Testis (tissue), 3 donors: ENCODE results near the gene ZNF654. TPM values are rescaled to one million over a fixed set of nuclear protein-coding genes. Genes with fewer than 3 reads are reported as not detected.

Source experiments
- DNase-seq: peaks from one replicate; pipeline ENCODE4 v3.0.0-alpha.2; 2019
- H3K27ac ChIP-seq, 2 donors: fragments of 200-600 bp; sonication (generic); one replicate each; pipeline ENCODE4 v1.5.1; 2019
- H3K27me3 ChIP-seq: fragments of 200-600 bp; sonication (generic); one replicate; pipeline ENCODE4 v1.5.1; 2019
- H3K36me3 ChIP-seq: fragments of 200-600 bp; sonication (generic); one replicate; pipeline ENCODE4 v1.5.1; 2017; ENCODE audit warnings: low read depth; ENCODE audit errors: missing control alignments
- H3K4me1 ChIP-seq: fragments of 200-600 bp; sonication (generic); one replicate; pipeline ENCODE4 v1.5.1; 2019
- H3K4me3 ChIP-seq, 2 donors: fragments of 200-600 bp; sonication (generic); one replicate each; pipeline ENCODE4 v1.5.1; 2017 to 2019
- H3K9me3 ChIP-seq: fragments of 200-600 bp; sonication (generic); one replicate; pipeline ENCODE4 v1.5.1; 2017
- CTCF ChIP-seq, 3 experiments: fragments of 450-650 bp in 2 of 3; fragments of 200-600 bp in 1 of 3; sonication (generic) in 1 of 3; IDR thresholded peaks; one replicate each; pipeline ENCODE4 v1.5.1; 2016 to 2019; ENCODE audit warnings: antibody characterized with exemption in 3 of 3, mild to moderate bottlenecking in 2 of 3, moderate library complexity in 1 of 3
- POLR2A ChIP-seq: fragments of 450-650 bp; IDR thresholded peaks from one replicate; pipeline ENCODE4 v1.6.1; 2017; ENCODE audit warnings: antibody characterized with exemption, mild to moderate bottlenecking, moderate library complexity
- WGBS, 2 donors: methylation state at CpG; one replicate each; pipeline ENCODE4 v1.1.5; 2018; 5-methylcytosine and 5-hydroxymethylcytosine counted together
- intact Hi-C: fragments of 100-400 bp; cut with DNase I; formaldehyde crosslinking; loops from one replicate; pipeline ENCODE4 v1.15.1; 2023; ENCODE audit warnings: low total_unique reads
- polyA plus RNA-seq: library from polyadenylated mRNA; stranded (reverse); fragments of 350-450 nt; fragmentation: Illumina TruSeq; extraction: RNeasy Lipid Tissue Mini Kit (QIAGEN cat#74804); gene quantifications from one replicate; pipeline ENCODE4 v1.2.3, GENCODE V29; 2014; ENCODE audit warnings: low read depth, low replicate concordance; ENCODE audit not compliant: insufficient read depth
- total RNA-seq, 2 donors: library from RNA; depleted of rRNA; stranded (reverse); fragments of >200 nt; gene quantifications; one replicate each; pipeline ENCODE4 v1.2.3, GENCODE V29; 2016

Gene ZNF654
- total and polyA plus RNA-seq, 3 donors from 2014 or later: 11.3 to 19.6 (median 17.0) TPM

DNA sequence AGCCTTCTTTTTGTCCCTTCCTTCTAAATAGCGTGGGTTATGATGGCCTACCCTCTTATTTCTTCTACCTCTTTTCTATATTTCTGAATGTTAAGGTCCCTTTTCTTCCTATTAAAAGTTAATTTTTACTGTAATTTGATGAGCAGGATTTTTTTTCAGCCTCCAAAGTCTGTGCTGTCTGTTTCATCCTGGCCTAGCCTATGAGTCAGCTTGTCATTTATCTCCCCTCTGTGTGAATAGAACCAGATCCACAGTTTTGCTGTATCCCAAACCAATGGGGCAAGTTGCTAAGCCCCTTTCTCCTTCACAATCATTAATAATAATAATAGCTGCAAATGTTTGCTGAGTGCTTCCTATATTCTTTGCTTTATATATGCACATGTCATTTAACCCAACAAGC is 72.6 kb downstream of the ZNF654 start:
- TF ChIP-seq POLR2A: no peak
- TF ChIP-seq CTCF (IDR thresholded peaks at IDR 0.05): no peak
- no peak overlapping the region for H3K4me3 ChIP-seq
- no peaks in the 10 kb centered on the region for H3K36me3 ChIP-seq
- no peak overlapping the region for H3K27ac ChIP-seq
- no peaks in the 10 kb centered on the region for H3K27me3 ChIP-seq
- intact Hi-C loops: no loop called here
- no peaks in the 10 kb centered on the region for H3K9me3 ChIP-seq
- 76 to 100% methylated on average over 1 of the region's 1 CpG for WGBS, 2 donors
- no peak for DNase-seq
- no peaks in the 10 kb centered on the region for H3K4me1 ChIP-seq

GRCh38 chr3:88132894-88133293 is 73.8 kb downstream of the ZNF654 start:
- Histone ChIP-seq H3K4me3 (no peak overlapping the region), H3K27me3 (no peaks in the 10 kb centered on the region), H3K4me1 (no peaks in the 10 kb centered on the region), H3K9me3 (no peaks in the 10 kb centered on the region), H3K36me3 (no peaks in the 10 kb centered on the region), H3K27ac (no peak overlapping the region)
- TF ChIP-seq POLR2A: no peak
- no peak for TF ChIP-seq CTCF (IDR thresholded peaks at IDR 0.05)
- WGBS, 2 donors: 90 to 100% methylated on average over 1 of the region's 1 CpG
- no peak for DNase-seq
- intact Hi-C loops: no loop called here

DNA sequence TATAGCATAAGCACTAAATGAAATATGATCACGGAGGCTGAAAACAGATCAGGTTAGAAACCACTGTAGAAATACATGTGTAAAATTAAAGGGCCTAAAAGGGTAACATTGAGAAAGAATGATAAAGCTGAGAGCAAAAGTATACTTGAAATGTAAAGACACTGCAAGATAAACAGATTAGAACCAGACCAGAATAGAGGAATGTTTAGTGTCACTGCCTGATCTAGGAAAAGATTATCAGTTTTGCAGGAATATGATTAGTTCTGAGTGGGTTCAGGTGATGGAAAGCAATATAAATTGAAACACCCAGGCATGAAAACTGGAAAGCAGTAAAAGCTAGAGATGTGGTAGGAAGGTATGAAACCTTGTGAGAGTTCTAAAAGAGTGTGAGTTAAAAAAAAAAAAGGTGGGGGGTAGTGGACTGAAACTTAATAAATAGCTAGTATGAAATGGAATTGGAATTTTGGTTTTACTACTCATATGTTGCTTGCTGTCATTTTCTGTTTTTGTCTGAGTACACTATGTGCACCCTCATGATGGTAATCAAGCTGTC is 74.7 kb downstream of the ZNF654 start:
- TF ChIP-seq CTCF (IDR thresholded peaks at IDR 0.05) (no peak), POLR2A (no peak)
- 0 to 44% methylated on average over 1 of the region's 1 CpG for WGBS, 2 donors
- no peaks in the 10 kb centered on the region for H3K36me3 ChIP-seq

GRCh38 chr3:88137836-88138235 is 78.8 kb downstream of the ZNF654 start:
- no peak overlapping the region for H3K4me3 ChIP-seq
- 93 to 96% methylated on average over 1 of the region's 1 CpG for WGBS, 2 donors
- no peaks in the 10 kb centered on the region for H3K9me3 ChIP-seq
- no peak for TF ChIP-seq POLR2A
- TF ChIP-seq CTCF (IDR thresholded peaks at IDR 0.05): no peak
- H3K27me3 ChIP-seq: no peaks in the 10 kb centered on the region
- no peaks in the 10 kb centered on the region for H3K36me3 ChIP-seq
- intact Hi-C loops: no loop called here
- H3K4me1 ChIP-seq: no peaks in the 10 kb centered on the region
- DNase-seq: no peak
- H3K27ac ChIP-seq: no peak overlapping the region

More for the DNA sequence above, 74.7 kb downstream of the ZNF654 start:
- H3K9me3 ChIP-seq: no peaks in the 10 kb centered on the region
- no peaks in the 10 kb centered on the region for H3K4me1 ChIP-seq
- H3K27ac ChIP-seq: no peak overlapping the region
- H3K4me3 ChIP-seq: no peak overlapping the region
- intact Hi-C loops: no loop called here
- DNase-seq: no peak
- H3K27me3 ChIP-seq: no peaks in the 10 kb centered on the region

DNA sequence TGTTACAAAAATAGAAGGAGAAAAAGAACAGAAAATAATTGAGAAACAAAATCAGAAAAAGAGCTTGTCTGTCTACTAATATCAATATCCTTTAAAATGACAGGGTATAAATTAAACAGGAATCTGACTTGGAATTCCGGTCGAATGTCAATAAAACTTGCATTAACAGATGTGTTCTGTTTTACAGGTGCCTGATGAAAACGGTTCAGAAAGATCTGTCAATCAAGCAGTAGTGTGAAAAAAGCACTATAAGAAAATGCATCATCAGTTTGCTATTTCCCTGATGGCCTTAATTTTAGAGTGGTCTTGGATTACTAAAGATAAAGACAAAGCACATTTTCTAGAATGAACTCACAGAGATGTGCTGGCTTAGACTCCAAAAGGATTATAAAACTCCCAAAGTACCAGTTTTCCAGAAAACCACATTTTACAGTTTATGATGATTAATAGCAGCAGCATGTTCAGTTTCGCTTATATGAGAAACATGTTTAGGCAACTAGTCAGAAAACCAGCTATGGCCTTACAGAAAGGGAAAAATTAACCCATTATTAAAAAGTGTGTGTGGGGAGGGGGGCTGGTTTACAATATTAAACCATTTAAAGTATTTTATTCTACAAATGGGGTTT is 82.5 kb downstream of the ZNF654 start:
- Histone ChIP-seq H3K27ac (no peak overlapping the region), H3K9me3 (no peaks in the 10 kb centered on the region), H3K27me3 (no peaks in the 10 kb centered on the region), H3K4me1 (peaks cover 3% of the 10 kb centered on the region), H3K4me3 (no peak overlapping the region), H3K36me3 (no peaks in the 10 kb centered on the region)
- DNase-seq: no peak
- TF ChIP-seq CTCF (IDR thresholded peaks at IDR 0.05) (no peak), POLR2A (no peak)
- WGBS, 2 donors: 71 to 72% methylated on average over 4 of the region's 4 CpGs
- intact Hi-C loops: no loop called here
